Uterine smooth muscle cell (primary cell): ENCODE data around the gene CABS1. TPM values are rescaled to one million over a fixed set of nuclear protein-coding genes. Genes with fewer than 3 reads are reported as not detected.

ENCODE experiments used
- total RNA-seq: library from RNA; depleted of rRNA; stranded (reverse); fragments of >200 nt; gene quantifications from 2 replicates; pipeline ENCODE4 v1.2.3, GENCODE V29; 2014

Gene CABS1
- total RNA-seq: not detected in 2 replicates

GRCh38 chr4:70334681-70335080 is at the start of gene CABS1:
Gene CABS1, plus strand, starts transcription at chr4:70334981. Its CDS starts 59 bp downstream, at chr4:70335040.

GRCh38 chr4:70360460-70360859 is 25.7 kb downstream of the CABS1 start, which contains the start of gene SMR3A:
Gene SMR3A, plus strand, starts transcription at chr4:70360760. Its CDS starts 1,356 bp downstream, at chr4:70362116.

GRCh38 chr4:70382691-70383181 is 48.0 kb downstream of the CABS1 start, which contains the start of gene SMR3B:
Gene SMR3B, plus strand, starts transcription at chr4:70383131. Its CDS starts 1,380 bp downstream, at chr4:70384511.

Other genes starting within 250 kb of the CABS1 start
- gene PRR27, start 180.7 kb upstream of the CABS1 start, total RNA-seq: not detected in 2 replicates
- not detected in 2 replicates for gene ODAM, start 139.3 kb upstream of the CABS1 start, total RNA-seq
- not detected in 2 replicates for gene FDCSP, start 108.9 kb upstream of the CABS1 start, total RNA-seq
- gene CSN3, start 92.4 kb upstream of the CABS1 start, total RNA-seq: not detected in 2 replicates
- not detected in 2 replicates for gene SMR3A, start 25.8 kb downstream of the CABS1 start, total RNA-seq
- not detected in 2 replicates for gene SMR3B, start 48.1 kb downstream of the CABS1 start, total RNA-seq
- not detected in 2 replicates for gene OPRPN, start 63.0 kb downstream of the CABS1 start, total RNA-seq
- gene MUC7, start 137.2 kb downstream of the CABS1 start, total RNA-seq: not detected in 2 replicates
- not detected in 2 replicates for gene AMTN, start 183.6 kb downstream of the CABS1 start, total RNA-seq